HG03103 (cell line): ENCODE data around the gene CHST8.
"Not testable (repeated sequence)": the region's sequence is repeated elsewhere in the genome, so short reads cannot be mapped to it uniquely, and the experiment has no call there.

Source experiments
- ATAC-seq: cut with Tn5 transposase; IDR thresholded peaks from one replicate; pipeline ENCODE4 v1.9.1; 2021; ENCODE audit warnings: low read depth; ENCODE audit not compliant: unreplicated experiment

The CHST8 gene

GRCh38 chr19:33616857-33617256, 4.9 kb upstream of the CHST8 start:
- ATAC-seq: no peak

DNA sequence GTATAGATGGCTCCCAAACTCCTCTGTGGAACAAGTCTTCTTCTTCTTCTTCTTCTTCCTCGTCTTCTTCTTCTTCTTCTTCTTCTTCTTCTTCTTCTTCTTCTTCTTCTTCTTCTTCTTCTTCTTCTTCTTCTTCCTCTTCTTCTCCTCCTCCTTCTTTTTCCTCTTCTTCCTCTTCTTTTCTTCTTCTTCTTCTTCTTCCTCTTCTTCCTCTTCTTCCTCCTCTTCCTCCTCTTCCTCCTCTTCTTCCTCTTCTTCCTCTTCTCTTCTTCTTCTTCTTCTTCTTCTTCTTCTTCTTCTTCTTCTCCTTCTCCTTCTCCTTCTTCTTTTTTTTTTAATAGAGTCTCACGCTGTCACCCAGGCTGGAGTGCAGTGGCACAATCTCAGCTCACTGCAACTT, 3.4 kb upstream of the CHST8 start:
- not testable (repeated sequence) for ATAC-seq

DNA sequence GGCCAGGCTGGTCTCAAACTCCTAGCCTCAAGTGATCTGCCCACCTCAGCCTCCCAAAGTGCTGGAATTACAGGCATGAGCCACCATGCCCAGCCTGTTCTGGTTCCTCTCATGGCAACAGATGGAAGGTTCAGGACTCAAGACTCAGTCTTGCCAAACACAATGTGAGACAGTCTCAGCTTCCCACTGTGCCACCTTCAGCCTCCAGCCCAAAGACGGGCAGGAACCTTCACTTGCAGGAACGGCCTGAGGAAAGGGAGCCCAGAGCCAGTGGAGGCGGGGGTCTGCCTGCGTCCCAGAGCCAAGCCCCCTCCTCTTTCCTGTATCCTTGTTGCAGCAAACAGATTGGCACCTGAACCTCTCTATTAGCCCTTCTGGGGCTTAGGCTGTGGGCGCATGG, 2.9 kb upstream of the CHST8 start:
- no peak for ATAC-seq

- no peak for ATAC-seq
Measured at GRCh38 chr19:33620611-33621010, 1.1 kb upstream of the CHST8 start.

GRCh38 chr19:33621065-33621785, 528 bp upstream of the CHST8 start:
- no peak for ATAC-seq

DNA sequence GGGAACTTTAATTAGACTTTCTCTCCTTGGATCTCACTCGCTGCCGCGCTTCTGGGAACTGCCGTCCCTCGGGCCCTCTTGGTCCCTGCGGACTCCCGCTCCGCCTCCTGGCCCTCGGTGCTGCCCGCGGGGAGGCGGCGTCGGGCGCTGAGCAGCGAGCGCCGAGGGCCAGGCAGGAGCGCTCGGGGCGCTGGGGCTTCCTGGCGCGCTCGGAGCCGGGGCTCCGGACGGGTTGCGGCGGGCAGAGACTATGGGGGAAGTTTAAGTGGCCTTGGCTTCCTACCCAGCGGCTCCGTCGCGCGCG, 704 bp downstream of the CHST8 start:
- ATAC-seq: no peak

- ATAC-seq: no peak
Measured at GRCh38 chr19:33622809-33623511, 1.2 kb downstream of the CHST8 start.

DNA sequence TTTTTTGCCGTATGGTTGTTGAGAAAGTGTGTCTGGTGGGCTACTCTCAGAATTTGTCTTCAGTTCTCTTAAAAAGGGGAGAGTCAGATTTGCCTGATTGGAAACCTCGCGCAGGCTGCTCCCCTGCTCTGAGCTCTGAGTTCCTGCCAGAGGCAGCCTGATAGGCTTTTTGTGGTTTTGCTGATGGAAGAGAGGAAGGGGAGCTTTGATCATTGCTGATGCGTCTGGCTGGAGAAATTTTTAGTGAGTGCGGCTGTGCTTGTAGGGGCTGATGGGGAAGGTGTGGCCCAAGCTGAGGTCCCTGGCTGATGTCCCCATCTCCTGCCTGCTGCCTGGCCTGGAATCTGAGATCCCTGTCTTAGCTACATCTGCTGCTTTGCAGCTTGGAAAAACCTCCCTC, 2.8 kb downstream of the CHST8 start:
- no peak for ATAC-seq

- no peak for ATAC-seq
Measured at GRCh38 chr19:33627526-33627925, 5.8 kb downstream of the CHST8 start.

DNA sequence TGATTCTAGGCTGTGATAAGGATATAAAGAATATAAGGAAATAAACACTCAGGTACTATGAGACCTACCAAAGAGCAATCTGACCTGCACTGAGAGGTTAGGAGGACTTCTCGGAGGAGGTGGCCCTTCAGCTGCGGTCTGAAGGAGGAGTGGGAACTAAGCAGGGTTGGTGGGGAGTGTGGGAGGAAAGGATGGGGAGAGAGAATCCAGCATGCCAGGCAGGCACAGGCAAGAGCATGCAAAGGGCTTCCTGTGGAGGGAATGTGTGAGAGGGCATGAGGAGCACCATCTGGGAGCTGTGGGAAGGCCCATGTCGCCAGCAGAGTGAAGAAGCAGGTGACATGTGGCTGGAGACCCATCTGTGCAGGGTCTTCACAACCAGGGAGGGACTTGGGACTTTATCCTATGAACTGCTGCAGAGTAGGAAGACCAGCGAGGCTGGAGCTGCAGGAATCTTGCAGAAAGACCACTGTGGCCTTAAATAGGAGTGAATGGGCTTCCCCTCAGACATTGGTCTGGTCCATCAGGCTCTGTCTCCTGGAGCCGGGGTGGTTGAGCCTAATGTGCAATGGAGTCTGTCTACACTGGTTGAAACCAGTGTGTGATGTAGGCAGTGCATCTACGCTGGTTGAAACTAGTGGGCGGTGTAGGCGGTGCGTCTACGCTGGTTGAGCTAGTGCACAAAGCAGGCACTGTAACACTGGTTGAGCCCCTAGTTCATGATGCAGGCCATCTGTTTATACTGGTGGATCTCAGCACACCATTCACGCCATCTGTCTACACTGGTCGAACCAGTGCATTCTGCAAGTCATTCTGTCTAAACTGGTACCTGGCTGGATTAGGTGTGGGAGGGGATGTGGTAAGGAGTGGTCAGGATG, 6.4 kb downstream of the CHST8 start:
- ATAC-seq: no peak

DNA sequence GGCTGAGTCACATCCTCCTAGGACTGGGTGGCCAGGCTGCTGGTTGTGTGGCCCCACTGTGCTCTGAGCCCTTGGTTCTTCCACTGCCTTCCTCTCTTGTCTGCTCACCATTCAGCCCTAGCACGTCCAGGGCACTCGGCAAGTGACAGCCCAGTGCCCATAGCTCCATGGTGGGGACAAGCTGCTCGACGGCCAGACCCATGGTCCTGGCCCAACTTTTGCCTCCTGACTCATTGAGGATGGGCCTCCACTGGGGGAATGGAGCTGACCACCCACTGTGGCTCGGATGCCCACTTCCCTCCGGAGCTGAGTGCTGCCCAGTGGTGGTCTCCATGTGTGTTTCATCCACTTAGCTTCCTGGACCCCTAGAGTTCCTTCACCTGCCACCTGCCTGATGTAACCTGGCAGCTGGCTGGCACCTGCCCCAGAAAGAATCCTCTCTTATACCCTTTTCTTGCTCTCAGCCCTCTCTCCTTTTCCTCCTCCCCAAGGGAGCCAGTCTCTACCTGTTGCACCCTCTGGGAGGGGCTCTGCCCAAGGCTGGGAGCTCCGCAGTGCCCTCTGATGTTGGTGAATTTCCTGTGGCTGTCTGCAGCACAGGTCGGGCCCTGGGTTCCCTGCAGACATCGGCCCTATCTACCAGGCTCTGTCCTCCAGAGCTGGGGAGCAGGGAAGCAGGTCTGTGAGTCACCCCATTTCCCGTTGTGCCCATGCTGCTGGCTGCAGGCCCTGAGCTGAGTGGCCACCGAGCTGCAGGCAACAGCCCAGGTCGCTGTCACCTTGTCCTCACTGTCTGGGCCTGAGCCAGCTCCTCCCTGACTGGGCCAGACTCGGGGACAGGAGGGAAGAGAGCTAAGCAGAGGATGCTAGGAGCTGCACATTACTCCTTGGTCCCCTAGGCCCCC, 7.4 kb downstream of the CHST8 start:
- no peak for ATAC-seq

GRCh38 chr19:33629826-33630375, 8.1 kb downstream of the CHST8 start:
- no peak for ATAC-seq

- no peak for ATAC-seq
Measured at GRCh38 chr19:33630880-33631608, 9.3 kb downstream of the CHST8 start.

GRCh38 chr19:33631609-33631973, 9.8 kb downstream of the CHST8 start:
- no peak for ATAC-seq

GRCh38 chr19:33634361-33635091, 12.8 kb downstream of the CHST8 start:
- no peak for ATAC-seq

DNA sequence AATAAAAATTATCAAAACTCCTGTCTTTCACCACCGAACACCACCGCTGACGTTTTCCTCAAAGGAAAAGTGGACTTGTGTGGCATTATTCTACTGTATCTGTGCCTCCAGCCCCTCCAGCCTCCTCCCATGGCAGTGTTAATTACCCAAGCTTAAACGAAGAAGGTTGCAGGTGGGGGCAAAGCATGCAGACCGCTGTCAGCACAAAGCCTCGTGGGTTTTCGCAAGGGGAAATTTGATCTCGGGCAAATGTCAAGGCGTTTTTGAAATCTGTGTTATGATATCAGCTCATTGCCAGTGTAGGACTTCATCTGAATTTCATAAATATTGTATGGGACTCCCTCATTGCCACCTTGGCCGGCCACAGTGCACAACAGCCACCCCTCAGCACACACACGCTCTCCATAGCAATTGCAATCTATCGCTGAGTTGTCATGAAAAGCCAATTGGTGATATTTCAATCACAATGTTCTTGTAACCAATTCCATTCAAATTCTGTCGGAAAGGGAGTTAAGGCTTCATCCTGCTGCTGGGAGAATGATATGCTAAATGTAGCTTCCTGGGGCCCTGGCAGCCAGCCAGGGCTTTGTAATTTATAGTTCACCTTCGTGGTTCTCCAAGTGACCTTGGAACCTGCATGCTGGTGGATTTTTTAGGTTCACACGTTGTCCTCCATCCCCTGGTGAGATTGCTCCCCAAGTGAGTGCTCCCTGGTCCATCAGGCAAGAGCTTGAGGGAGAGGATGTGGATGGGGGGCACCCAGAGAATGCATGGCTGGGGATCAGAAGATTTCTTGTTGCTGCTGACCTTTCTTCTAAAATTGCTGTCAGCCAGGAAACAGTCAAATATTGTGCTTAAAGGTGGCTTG, 16.6 kb downstream of the CHST8 start:
- ATAC-seq: no peak

DNA sequence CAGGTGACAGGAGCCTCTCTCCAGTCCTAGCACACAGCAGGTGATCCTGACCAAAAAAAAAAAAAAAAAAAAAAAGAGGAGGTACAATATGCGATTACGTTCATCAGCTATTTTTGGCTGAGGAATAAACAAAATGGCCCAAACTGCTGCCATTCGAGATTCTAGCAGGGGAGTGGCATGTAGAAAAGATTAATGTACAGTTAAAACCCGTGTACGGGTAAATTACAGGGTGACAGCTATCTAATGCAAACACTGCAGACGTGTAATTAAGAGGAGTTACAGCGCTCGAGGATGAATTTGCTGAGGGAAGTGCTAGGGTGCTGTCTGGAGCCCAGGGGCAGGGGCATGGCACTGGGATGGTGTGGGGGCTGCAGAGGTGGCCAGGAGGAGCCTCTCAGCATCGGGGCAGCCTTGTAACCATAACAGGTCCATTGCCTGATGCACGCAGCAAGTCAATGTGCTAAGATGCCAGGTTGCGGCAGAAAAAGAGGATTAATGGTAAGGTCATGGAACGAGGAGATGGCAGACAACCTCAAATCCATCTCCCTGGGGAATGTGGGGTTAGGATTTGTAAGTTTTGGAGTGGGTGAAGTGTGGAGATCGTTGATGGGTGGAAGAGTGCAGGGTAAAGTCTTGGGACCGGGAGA, 17.4 kb downstream of the CHST8 start:
- no peak for ATAC-seq

- no peak for ATAC-seq
Measured at GRCh38 chr19:33640773-33641172, 19.0 kb downstream of the CHST8 start.
